Liver (tissue), 3 donors: ENCODE data around the gene PHC2.

Experiments used
- RAD21 ChIP-seq, 2 donors: IDR thresholded peaks; 2 replicates each; pipeline ENCODE4 v1.6.1; 2016; ENCODE audit warnings: antibody characterized with exemption in 2 of 2, mild to moderate bottlenecking in 2 of 2
- SP1 ChIP-seq: IDR thresholded peaks from 2 replicates; pipeline ENCODE4 v1.6.1; 2018; ENCODE audit warnings: antibody characterized with exemption, mild to moderate bottlenecking
- TAF1 ChIP-seq: conservative IDR thresholded peaks from 2 replicates; pipeline ENCODE4 v1.6.1; 2016; ENCODE audit warnings: antibody characterized with exemption, mild to moderate bottlenecking
- TF ChIP-seq, protein P1 (sequence below): IDR thresholded peaks from 2 replicates; pipeline ENCODE4 v1.6.1; 2016; ENCODE audit warnings: antibody characterized with exemption
- TF ChIP-seq, protein P2 (sequence below): fragments of 150-350 bp; IDR thresholded peaks from 2 replicates; pipeline ENCODE4 v1.5.1; 2017; ENCODE audit warnings: improper control_type of control experiment, low read depth, low read length; ENCODE audit not compliant: missing input control
- TF ChIP-seq, protein P3 (sequence below): IDR thresholded peaks from 2 replicates; pipeline ENCODE4 v1.6.1; 2016; ENCODE audit warnings: antibody characterized with exemption, mild to moderate bottlenecking
- donor health status: healthy.
- donor health status: healthy.

DNA sequence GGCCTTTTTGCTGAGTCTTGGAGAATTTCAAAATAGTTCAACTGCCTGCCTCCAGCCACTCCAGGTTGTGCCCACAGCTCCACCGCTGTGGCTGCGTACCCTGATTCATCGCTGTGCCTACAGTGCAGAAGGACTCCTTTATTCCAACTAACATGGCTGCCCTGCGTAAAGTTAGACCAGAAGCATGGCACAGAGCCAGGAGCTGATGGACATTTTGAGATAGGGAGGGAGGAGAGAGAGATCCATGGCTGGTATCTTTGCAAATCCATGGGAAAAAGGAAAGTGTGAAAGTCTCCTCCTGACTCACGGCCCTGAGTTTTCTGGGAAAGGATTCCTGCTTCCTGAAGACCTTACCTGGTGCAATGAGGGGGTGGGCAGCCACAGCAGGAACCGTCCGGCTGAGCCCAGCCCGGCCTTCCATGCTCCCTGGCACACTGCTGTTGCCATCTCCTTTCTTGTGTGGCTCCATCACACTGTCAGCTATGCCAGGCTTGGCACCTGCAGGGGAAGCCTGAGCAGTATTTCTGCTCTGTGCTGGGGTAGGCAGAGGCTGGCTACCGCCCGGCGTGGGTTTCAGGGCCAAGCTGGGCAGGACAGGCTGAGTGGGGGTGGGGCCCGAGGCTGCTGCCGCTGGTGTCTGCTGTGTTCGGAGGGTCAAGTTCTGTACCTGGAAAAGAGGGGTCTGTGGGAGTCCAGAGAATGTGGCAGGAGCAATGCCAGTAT lies 64.0 kb downstream of the PHC2 start:
- TF ChIP-seq, protein P1, sequence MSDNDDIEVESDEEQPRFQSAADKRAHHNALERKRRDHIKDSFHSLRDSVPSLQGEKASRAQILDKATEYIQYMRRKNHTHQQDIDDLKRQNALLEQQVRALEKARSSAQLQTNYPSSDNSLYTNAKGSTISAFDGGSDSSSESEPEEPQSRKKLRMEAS, result no peak
- TF ChIP-seq, protein P2, sequence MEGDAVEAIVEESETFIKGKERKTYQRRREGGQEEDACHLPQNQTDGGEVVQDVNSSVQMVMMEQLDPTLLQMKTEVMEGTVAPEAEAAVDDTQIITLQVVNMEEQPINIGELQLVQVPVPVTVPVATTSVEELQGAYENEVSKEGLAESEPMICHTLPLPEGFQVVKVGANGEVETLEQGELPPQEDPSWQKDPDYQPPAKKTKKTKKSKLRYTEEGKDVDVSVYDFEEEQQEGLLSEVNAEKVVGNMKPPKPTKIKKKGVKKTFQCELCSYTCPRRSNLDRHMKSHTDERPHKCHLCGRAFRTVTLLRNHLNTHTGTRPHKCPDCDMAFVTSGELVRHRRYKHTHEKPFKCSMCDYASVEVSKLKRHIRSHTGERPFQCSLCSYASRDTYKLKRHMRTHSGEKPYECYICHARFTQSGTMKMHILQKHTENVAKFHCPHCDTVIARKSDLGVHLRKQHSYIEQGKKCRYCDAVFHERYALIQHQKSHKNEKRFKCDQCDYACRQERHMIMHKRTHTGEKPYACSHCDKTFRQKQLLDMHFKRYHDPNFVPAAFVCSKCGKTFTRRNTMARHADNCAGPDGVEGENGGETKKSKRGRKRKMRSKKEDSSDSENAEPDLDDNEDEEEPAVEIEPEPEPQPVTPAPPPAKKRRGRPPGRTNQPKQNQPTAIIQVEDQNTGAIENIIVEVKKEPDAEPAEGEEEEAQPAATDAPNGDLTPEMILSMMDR, result no peak
- TF ChIP-seq RAD21 (IDR thresholded peaks at IDR 0.05) (no peak), SP1 (no peak), TAF1 (no peak)
- TF ChIP-seq, protein P3, sequence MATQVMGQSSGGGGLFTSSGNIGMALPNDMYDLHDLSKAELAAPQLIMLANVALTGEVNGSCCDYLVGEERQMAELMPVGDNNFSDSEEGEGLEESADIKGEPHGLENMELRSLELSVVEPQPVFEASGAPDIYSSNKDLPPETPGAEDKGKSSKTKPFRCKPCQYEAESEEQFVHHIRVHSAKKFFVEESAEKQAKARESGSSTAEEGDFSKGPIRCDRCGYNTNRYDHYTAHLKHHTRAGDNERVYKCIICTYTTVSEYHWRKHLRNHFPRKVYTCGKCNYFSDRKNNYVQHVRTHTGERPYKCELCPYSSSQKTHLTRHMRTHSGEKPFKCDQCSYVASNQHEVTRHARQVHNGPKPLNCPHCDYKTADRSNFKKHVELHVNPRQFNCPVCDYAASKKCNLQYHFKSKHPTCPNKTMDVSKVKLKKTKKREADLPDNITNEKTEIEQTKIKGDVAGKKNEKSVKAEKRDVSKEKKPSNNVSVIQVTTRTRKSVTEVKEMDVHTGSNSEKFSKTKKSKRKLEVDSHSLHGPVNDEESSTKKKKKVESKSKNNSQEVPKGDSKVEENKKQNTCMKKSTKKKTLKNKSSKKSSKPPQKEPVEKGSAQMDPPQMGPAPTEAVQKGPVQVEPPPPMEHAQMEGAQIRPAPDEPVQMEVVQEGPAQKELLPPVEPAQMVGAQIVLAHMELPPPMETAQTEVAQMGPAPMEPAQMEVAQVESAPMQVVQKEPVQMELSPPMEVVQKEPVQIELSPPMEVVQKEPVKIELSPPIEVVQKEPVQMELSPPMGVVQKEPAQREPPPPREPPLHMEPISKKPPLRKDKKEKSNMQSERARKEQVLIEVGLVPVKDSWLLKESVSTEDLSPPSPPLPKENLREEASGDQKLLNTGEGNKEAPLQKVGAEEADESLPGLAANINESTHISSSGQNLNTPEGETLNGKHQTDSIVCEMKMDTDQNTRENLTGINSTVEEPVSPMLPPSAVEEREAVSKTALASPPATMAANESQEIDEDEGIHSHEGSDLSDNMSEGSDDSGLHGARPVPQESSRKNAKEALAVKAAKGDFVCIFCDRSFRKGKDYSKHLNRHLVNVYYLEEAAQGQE, result no peak
